Right hindlimb (tissue), 1 donor: Measurements from ENCODE around the gene TINAG.

Source experiments
- DNase-seq: peaks from one replicate; pipeline ENCODE4 v3.0.0-alpha.2; 2018

The TINAG gene

GRCh38 chr6:54431466-54431865, 123.2 kb downstream of the TINAG start:
- no peak for DNase-seq
